GM18861 (cell line): ENCODE data around the gene FAM114A1.
A peak's percentile ranks its signal among the peaks of the same experiment; 100 is the strongest.

Experiments
- ATAC-seq: cut with Tn5 transposase; IDR thresholded peaks from one replicate; pipeline ENCODE4 v1.9.1; 2021; ENCODE audit not compliant: unreplicated experiment

The FAM114A1 gene

GRCh38 chr4:38858097-38858420, 9.5 kb upstream of the FAM114A1 start:
- ATAC-seq = no peak

- no peak for ATAC-seq
These were observed 8.1 kb upstream of the FAM114A1 start for GRCh38 chr4:38859501-38859900.

- ATAC-seq = peak; percentile 29
These were observed 6.7 kb upstream of the FAM114A1 start for GRCh38 chr4:38860788-38861424.

GRCh38 chr4:38861791-38862190, 5.8 kb upstream of the FAM114A1 start:
- ATAC-seq = no peak

GRCh38 chr4:38865445-38865844, 2.2 kb upstream of the FAM114A1 start:
- no peak for ATAC-seq

- ATAC-seq = no peak
These were observed 581 bp upstream of the FAM114A1 start for GRCh38 chr4:38866973-38867477.

GRCh38 chr4:38868059-38868960, 704 bp downstream of the FAM114A1 start:
- ATAC-seq = no peak

GRCh38 chr4:38869511-38869910, 1.9 kb downstream of the FAM114A1 start:
- no peak for ATAC-seq

GRCh38 chr4:38870098-38870808, 2.6 kb downstream of the FAM114A1 start:
- no peak for ATAC-seq

GRCh38 chr4:38871593-38871992, 4.0 kb downstream of the FAM114A1 start:
- no peak for ATAC-seq

GRCh38 chr4:38872620-38873019, 5.0 kb downstream of the FAM114A1 start:
- no peak for ATAC-seq

- ATAC-seq = no peak
These were observed 5.8 kb downstream of the FAM114A1 start for GRCh38 chr4:38873290-38873944.

- ATAC-seq = no peak
These were observed 9.0 kb downstream of the FAM114A1 start for GRCh38 chr4:38876636-38877035.

- no peak for ATAC-seq
These were observed 16.6 kb downstream of the FAM114A1 start for GRCh38 chr4:38884254-38884653.

- ATAC-seq = peak; percentile 74
These were observed 21.5 kb downstream of the FAM114A1 start for GRCh38 chr4:38889143-38889542.

GRCh38 chr4:38891051-38891983, 23.7 kb downstream of the FAM114A1 start:
- ATAC-seq = no peak

- ATAC-seq = no peak
These were observed 26.8 kb downstream of the FAM114A1 start for GRCh38 chr4:38894322-38894982.

GRCh38 chr4:38896940-38897339, 29.3 kb downstream of the FAM114A1 start:
- no peak for ATAC-seq

GRCh38 chr4:38898245-38898644, 30.6 kb downstream of the FAM114A1 start:
- ATAC-seq = no peak
